Erythroblast (primary cell): ENCODE measurements around the gene E2F2.

ENCODE experiments used
- DNase-seq, 2 experiments: peaks; one replicate each; lab custom pipeline; 2025; lab: John Stamatoyannopoulos, UW
- GATA1 ChIP-seq: IDR thresholded peaks from 2 replicates; pipeline ENCODE4 v1.6.1; 2011; ENCODE audit warnings: low read depth, mild to moderate bottlenecking, control low read depth, low read length, moderate library complexity
- POLR2A ChIP-seq: IDR thresholded peaks from 2 replicates; pipeline ENCODE4 v1.6.1; 2011; ENCODE audit warnings: mild to moderate bottlenecking, low read length

Gene E2F2

DNA sequence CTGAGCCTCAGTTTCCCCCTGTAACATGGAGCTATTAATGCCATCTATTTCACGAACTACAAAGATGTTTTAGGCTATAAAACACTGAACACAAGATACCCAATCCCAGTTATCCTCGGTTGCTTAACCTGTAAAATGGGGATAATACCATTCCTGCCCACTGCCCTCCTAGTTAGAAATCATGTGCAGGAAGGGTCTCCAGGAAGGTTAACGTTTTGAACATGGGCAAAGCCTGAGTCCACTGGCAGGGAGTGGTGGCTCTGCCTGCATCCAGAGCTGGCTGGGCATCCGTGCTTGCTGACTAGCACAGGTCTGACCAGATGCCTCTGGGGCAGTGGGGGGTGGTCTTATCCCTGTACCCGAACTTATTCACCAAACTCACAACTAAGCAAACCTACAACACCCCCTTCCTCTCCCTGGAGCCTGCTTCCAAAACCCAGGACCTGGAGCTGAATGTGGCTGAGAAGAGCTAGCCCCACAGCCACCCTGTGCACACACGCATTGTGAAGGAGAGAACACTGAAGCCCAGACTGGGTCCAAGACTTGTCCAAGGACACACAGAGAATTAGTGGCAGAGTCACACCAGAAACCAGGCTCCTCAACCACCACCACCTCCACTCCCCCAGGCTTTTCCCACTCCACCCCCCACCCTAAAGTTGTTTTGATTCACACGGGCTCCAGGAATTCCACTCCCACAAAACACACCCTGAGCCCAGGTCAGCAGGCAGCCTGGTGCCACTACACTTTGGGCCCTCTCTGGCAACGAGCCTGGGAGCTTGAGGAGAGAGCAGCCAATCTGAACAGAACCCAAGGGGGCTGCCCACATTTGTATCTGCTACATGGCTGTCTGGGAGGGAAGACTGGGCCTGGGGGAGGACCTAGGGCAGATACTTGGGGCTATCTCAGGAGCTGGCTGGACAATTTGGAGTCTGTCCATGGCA, 1.6 kb downstream of the E2F2 start:
- no peak for TF ChIP-seq GATA1
- TF ChIP-seq POLR2A, result peak; percentile 42
- peak; percentile 82 to 93 for DNase-seq

DNA sequence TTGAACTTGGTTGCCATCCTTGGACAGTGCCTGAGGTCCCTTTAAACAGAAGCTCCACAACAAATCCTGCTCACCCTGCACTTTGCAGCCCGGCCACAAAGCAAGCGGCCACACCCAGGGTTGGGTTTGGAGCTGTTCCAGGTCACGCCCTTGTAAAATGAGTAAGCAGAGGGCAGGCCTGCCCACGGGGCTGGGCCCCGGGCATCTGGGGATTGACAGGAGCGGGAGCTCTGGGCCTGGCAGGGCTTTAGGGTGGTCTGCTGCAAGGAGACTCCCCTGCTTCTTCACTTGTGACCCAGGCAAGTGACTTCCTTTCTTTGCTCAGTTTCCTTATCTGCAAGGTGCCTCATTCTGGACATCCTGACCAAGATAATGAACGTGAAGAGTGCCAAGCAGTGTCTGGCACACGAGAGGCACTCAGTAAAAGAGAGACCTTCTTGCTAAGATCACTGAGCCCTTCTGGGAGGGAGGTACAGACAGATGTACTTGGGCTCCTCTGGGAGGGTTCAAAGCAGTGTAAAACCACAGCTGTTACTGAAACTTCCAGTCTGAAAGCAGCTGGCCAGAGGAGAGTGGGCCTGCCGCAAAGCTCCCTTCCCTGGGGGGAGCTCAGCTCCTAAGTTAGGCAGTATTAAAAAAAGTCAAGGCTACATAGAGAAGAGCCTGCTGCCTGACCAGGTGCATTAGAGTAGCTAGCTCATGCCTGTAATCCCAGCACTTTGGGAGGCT, 2.6 kb downstream of the E2F2 start:
- peak; percentile 96 for DNase-seq

DNA sequence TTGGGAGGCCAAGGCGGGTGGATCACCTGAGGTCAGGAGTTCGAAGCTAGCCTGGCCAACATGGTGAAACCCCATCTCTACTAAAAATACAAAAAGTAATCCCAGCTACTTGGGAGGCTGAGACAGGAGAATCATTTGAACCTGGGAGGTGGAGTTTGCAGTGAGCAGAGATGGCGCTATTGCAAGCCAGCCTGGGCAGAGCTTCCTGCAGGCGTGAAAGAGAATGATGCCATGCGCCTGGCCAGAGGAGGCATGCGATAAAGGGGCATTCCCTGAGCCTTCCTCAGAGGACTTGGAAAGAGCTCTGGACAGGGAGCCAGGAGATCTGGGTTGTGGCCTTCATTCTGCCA, 3.2 kb downstream of the E2F2 start:
- TF ChIP-seq GATA1, result no peak
- no peak for TF ChIP-seq POLR2A

More for the DNA sequence above, 2.6 kb downstream of the E2F2 start:
- no peak for TF ChIP-seq GATA1
- peak; percentile 97 for TF ChIP-seq POLR2A

DNA sequence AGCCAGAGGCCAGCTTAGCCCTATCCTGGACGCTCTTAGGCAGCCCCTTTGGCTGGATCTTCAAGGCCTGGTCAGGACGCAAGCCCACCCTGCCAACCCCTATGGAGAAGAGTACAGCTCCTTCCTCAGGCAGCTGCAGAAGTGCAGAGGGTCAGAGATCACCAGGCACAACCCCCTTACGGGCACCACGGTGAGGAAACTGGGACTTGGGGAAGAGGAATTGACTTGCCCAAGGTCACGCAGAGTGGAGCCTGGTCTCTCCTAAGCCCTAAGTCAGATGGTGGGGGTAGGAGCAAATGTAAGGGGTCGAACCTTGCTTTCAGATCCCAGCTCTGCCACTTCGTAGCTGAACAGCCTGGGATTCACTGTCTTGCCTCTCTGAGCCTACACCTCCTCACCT, 3.7 kb downstream of the E2F2 start:
- no peak for TF ChIP-seq GATA1
- no peak for TF ChIP-seq POLR2A
- DNase-seq, result no peak

More for the DNA sequence above, 3.2 kb downstream of the E2F2 start:
- DNase-seq, result no peak

DNA sequence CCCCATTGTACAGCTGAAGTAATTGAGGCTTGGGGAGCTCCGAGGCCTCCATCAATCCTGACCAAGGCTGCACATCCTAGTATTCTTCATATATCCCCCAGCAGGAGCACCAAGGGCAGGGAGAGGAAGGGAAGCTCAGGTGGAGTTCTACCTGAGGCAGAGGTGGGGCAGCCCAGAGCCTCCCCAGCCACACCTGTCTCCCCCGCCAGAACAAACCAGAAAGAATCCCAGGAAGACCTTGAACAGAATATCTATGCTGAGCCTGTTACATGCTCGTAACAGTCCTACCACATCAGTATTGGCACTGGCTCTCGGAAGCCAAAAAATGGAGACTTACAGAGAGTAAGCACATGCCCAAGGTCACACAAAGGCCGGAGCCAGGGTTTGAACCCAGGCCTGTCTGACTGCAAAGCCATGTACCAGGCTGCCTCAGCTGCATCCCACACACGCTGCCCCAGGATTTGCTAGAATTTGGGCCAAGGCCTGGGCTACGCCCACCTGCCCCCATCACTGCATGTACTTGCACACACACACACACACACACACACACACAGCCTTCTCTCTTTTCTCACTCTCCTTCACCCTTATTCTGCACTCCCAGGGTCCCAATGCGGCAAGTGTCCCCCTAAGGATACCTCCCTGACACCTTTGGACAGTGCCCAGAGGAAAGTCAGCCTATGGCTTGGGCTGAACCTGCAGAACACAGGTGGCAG, 4.5 kb downstream of the E2F2 start:
- DNase-seq, result peak in 1 of 2 experiments; percentile 27
- TF ChIP-seq GATA1, result no peak

DNA sequence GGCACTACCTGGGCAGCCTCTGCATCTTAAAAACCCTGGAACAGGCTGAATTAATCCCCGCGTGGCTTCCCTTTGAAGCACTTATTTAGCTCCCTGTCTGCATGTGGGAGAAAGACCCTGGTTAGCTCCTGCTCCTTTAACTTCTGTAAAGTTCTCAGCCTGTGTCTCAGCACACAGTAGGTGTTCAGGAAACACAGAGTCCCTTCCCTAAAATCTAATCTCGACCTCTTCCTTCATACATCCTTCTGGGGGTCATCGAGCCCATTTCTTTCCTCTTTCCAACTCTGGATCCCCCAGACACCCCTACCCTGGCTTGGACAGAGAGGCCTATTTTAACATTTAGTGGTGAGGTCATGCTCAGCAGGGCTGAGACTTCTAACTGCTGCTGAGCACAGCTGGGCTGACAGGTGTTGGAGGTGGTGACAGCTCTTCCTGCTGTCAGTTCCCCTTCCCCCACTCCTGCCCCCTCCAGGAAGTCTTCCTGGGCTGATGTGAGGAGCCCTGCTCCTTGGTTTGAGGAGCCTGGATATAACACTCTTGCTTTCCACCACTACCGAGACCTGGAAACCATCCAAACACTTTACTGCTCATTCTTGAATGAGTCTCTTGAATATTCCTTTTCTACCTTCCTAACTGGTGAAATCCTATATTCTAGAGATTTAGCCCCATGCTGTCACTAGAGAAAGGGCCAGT, 5.3 kb downstream of the E2F2 start:
- no peak for TF ChIP-seq GATA1
- TF ChIP-seq POLR2A, result no peak
- DNase-seq, result peak in 1 of 2 experiments; percentile 46

DNA sequence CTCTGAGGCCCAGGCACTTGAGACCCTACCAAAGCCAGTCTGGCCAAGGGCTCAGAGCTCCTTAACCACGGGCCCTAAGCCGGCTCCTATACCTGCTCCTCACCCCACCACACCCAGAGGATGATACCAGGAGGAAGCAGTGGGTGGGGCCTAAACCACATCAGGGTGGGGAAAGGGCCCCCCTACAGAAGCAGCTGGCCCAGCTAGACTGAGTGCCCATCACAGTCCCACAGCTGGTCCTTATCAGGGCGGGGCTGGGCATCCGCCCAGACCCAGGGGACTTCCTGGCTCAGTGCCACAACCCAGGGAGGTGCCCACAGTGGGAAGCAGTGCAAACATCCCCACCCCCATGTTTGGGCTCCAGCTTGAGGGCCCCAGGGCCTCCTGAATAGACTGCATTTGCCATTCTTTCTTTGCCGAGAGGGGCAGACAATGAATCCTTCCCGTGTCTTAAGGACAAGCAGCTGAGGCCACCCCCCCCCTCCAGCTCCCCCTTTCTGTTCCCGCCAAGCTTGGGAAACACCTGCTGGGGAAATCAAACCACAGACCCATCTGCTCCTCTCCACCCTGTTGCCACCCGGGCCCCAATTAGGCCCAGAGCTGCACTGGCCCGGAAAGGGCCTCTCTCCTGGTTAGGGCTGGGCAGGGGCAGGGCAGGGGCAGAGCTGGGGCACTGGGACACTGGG, 6.2 kb downstream of the E2F2 start:
- TF ChIP-seq POLR2A (peak; percentile 61), GATA1 (peak; percentile 71)
- DNase-seq, result peak; percentile 97 to 98

DNA sequence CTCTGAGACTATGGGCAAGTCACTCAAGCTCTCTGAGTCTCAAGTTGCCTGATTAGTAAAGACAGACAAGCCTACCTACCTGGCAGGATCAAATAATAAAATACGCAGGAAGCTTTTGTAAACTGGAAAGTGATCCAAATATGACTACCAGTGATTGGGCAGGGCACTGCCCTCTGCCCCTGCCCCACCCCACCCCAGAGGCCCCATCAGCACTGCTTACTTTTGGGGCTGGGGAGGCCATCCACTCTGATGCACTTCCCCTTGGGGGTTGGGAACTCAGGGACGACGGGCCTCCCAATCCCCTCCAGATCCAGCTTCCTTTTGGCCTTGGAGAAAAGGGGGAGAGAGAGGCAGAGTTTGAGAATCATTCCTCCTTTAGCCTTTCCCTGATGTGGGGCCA, 6.9 kb downstream of the E2F2 start:
- TF ChIP-seq GATA1, result no peak
- TF ChIP-seq POLR2A, result no peak
- peak in 1 of 2 experiments; percentile 40 for DNase-seq

DNA sequence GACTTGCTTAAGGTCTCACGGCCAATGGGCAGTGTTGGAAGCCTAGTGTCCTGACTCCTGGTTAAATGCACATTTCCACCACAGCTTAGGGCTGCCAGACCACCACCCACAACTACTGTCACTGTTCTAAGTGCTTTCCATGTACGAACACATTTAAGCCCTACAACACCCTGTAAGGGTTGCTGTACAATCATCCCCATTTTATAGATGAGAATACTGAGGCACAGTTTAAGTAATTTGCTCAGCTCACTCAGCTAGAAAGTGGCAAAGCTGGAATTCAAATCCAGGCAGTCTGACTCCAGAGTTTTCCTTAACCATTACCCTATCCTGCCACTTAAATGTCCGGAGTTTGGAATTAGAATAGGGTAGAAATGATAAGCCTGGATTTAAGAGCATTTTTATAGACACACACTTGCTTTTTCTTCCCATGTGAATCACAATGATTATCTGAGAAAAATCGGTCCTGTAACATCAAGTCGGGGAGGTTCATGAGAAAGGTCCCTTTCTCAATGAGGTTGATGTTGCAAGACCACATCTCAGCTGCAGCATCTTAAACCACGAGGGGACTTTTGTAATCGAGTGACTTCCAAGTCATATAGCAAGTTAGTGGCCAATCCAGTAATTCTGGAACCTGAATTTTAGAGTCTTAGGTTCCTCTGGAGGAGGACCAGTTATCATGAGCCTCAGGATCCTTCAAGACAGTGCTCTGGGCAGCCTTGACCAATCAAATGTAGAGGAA, 8.6 kb downstream of the E2F2 start:
- TF ChIP-seq POLR2A (no peak), GATA1 (no peak)
- peak in 1 of 2 experiments; percentile 23 for DNase-seq

DNA sequence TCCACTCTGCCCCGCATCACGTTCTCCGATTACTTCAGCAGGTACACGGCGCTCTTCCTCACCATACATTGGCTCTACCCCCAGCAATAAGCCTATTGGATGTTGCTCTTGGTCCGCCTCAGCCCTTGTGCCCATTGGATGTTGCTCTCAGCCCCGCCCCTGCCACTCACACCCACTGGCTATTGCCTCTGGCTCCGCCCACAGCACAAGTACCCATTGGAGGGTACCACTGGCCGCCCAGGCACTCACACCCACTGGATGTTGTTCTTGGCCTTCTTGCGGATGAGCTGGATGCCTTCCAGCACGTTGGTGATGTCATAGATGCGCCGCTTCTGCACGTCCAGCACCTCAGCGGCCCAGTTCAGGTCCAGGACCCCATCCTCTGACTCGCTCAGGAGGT, 9.4 kb downstream of the E2F2 start:
- DNase-seq, result peak in 1 of 2 experiments; percentile 59
- no peak for TF ChIP-seq GATA1
- no peak for TF ChIP-seq POLR2A

DNA sequence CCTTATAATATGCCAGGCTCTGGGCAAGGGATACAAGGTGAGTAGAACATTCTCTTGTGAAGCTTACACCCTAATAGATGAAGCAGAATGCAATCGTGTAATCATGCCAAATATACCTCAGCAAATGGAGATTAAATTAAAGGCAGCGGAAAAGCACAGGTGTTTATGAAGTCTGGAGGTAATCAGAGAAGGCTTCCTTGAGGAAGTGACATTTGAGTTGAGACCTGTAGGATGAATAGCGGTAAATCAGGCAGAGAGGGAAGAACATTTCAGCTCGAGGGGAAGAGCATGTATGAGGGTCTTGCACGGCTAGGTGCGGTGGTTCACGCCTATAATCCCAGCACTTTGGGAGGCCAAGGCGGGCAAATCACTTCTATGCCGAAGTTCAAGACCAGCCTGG, 13.5 kb downstream of the E2F2 start:
- TF ChIP-seq POLR2A (no peak), GATA1 (no peak)
- DNase-seq, result no peak

DNA sequence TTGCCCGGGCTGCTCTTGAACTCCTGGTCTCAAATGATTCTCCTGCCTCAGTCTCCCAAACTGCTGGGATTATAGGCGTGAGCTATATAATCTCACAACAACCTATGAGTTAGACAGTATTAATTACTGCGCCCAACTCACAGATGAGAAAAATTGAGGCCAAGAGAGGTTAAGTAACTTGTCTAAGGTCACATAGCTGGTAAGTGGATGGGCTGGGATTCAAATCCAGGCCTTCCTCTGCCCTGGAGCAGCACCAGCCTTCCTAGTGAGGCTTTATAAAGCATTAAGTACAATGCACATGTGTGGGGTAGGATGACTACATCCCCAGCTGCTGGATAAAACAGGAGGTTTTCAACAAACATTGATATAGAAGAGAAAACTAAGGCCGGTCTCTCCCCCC, 15.1 kb downstream of the E2F2 start:
- no peak for TF ChIP-seq POLR2A
- TF ChIP-seq GATA1, result no peak
- no peak for DNase-seq
